ENCODE data around the gene KDM4C. TPM values are rescaled to one million over a fixed set of nuclear protein-coding genes. Genes with fewer than 3 reads are reported as not detected.

Gene KDM4C
- total and polyA plus RNA-seq, 2 of the 13 experiments (the other 11 are each of a cell fraction or from before 2014, with no cell fraction given) = 19.4 to 23.6 TPM

GRCh38 chr9:6873857-6874256 lies 116.1 kb downstream of the KDM4C start:
- 93% methylated on average over 7 of the region's 7 CpGs for WGBS (ENCODE audit: low lambda C conversion rate)
- POLR2A ChIA-PET = no interaction called here
- no peak for DNase-seq (ENCODE audit: low spot score)
- no peak for TF ChIP-seq ZBTB40 (IDR thresholded peaks at IDR 0.05)
- no peak for TF ChIP-seq ZBTB40 (CRISPR knock-in tag; IDR thresholded peaks at IDR 0.05)
- TF ChIP-seq SMC3 (IDR thresholded peaks at IDR 0.05; ENCODE audit: low read length) = no peak
- TF ChIP-seq ARID3A (IDR thresholded peaks at IDR 0.05; ENCODE audit: low read depth, low read length) = no peak
- no peak for TF ChIP-seq ARNT2 (CRISPR knock-in tag; IDR thresholded peaks at IDR 0.05; ENCODE audit: low read depth)
- no peak for TF ChIP-seq ZNF432 (CRISPR knock-in tag; IDR thresholded peaks at IDR 0.05; ENCODE audit: borderline replicate concordance)
- TF ChIP-seq MZF1 (CRISPR knock-in tag; IDR thresholded peaks at IDR 0.05; ENCODE audit: borderline replicate concordance) = no peak
- no peak for TF ChIP-seq HMGXB4 (CRISPR knock-in tag; IDR thresholded peaks at IDR 0.05; ENCODE audit: borderline replicate concordance in 1 of 2, low read depth in 1 of 2)
- no peak for TF ChIP-seq PPARG (CRISPR knock-in tag; conservative IDR thresholded peaks at IDR 0.05)
- no peak for TF ChIP-seq ZNF235 (CRISPR knock-in tag; IDR thresholded peaks at IDR 0.05; ENCODE audit: borderline replicate concordance)
- no peak for TF ChIP-seq MXD4 (CRISPR knock-in tag; IDR thresholded peaks at IDR 0.05)
- no peak for TF ChIP-seq SOX13 (IDR thresholded peaks at IDR 0.05)
- no peak for TF ChIP-seq SOX13 (CRISPR knock-in tag; conservative IDR thresholded peaks at IDR 0.05 in 1 of 2, IDR thresholded peaks at IDR 0.05 in 1 of 2)

More at GRCh38 chr9:6873857-6874256, 116.1 kb downstream of the KDM4C start:
- CTCF ChIA-PET (ENCODE audit: low intra/inter-chr PET ratio, low total read pairs) = no interaction called here
- intact Hi-C loops (cut with micrococcal nuclease; ENCODE audit: unreplicated experiment) (no loop called here), in situ Hi-C loops (cut with HindIII; ENCODE audit: extremely low pct_ligation_motif_present, low pct_unique_long_range_greater_than_20kb) (no loop called here)
- Histone ChIP-seq H4K20me1 (ENCODE audit: insufficient read depth, low read length) (no peaks in the 10 kb centered on the region), H2AFZ (ENCODE audit: low read length) (no peak overlapping the region), H3K27me3 (ENCODE audit: control insufficient read depth in 1 of 2, insufficient read depth in 2 of 2, low read length in 2 of 2) (no peaks in the 10 kb centered on the region), H3K36me3 (replicated peaks in 1 of 2; ENCODE audit: control insufficient read depth in 1 of 2, insufficient read depth in 2 of 2, low read length in 2 of 2) (no peaks in the 10 kb centered on the region), H3K79me2 (ENCODE audit: insufficient read depth, low read length) (peaks cover 6% of the 10 kb centered on the region), H3K4me2 (ENCODE audit: low read depth, low read length) (no peak overlapping the region), H3K9ac (ENCODE audit: insufficient read depth, low read depth, low read length) (no peak overlapping the region), H3K4me3 (replicated peaks in 1 of 3; ENCODE audit: insufficient read depth in 1 of 3, low read depth in 2 of 3, low read length in 3 of 3) (no peak overlapping the region), H3K9me3 (ENCODE audit: low read length) (no peaks in the 10 kb centered on the region), H3K27ac (ENCODE audit: extremely low read length, insufficient read depth, low read length) (no peak overlapping the region), H3K4me1 (ENCODE audit: insufficient read depth, low read length) (peaks cover 86% of the 10 kb centered on the region)
- no peak for ATAC-seq
- FAIRE-seq = no peak
- BruUV-seq (replicated peaks) = no TSS peak
